DND-41 (cell line): ENCODE results near the gene YIPF4.
A peak's percentile ranks its signal among the peaks of the same experiment; 100 is the strongest.
"Not testable (repeated sequence)": the region's sequence is repeated elsewhere in the genome, so short reads cannot be mapped to it uniquely, and the experiment has no call there.

Experiments
- ATAC-seq: fragments of 200-7000 bp; cut with Tn5 transposase; 3 replicates; pipeline ENCODE4 v1.9.1; 2021; ENCODE audit warnings: low read depth; ENCODE audit not compliant: insufficient read depth
- DNase-seq: peaks from one replicate; pipeline ENCODE4 v3.0.0-alpha.2; 2020
- H2AFZ ChIP-seq: 2 replicates; pipeline ENCODE4 v1.6.0; 2012; ENCODE audit warnings: low read depth, low read length
- H3K27ac ChIP-seq: 2 replicates; pipeline ENCODE4 v1.5.1; 2012; ENCODE audit warnings: low read length, inconsistent platforms
- H3K27me3 ChIP-seq: fragments of 200-600 bp; sonication (generic); 2 replicates; pipeline ENCODE4 v1.6.0; 2012; ENCODE audit warnings: low read length, mild to moderate bottlenecking, inconsistent platforms; ENCODE audit not compliant: insufficient read depth, poor library complexity
- H3K36me3 ChIP-seq: 2 replicates; pipeline ENCODE4 v1.5.1; 2012; ENCODE audit warnings: low read length, inconsistent platforms; ENCODE audit not compliant: insufficient read depth
- H3K4me1 ChIP-seq: 2 replicates; pipeline ENCODE4 v1.5.1; 2012; ENCODE audit warnings: mild to moderate bottlenecking, low read length; ENCODE audit not compliant: insufficient read depth
- H3K4me2 ChIP-seq: 2 replicates; pipeline ENCODE4 v1.6.0; 2012; ENCODE audit warnings: mild to moderate bottlenecking, moderate library complexity, low read length, inconsistent platforms; ENCODE audit not compliant: insufficient read depth
- H3K4me3 ChIP-seq, 2 experiments: fragments of 200-600 bp in 1 of 2; shearing (Covaris generic) in 1 of 2; 2 replicates each; pipeline ENCODE4 v1.5.1; 2012 to 2016; ENCODE audit warnings: inconsistent platforms in 2 of 2, low read length in 2 of 2, mild to moderate bottlenecking in 2 of 2, low read depth in 1 of 2, moderate library complexity in 1 of 2
- H3K79me2 ChIP-seq: 2 replicates; pipeline ENCODE4 v1.6.0; 2012; ENCODE audit warnings: low read length, inconsistent platforms; ENCODE audit not compliant: insufficient read depth
- H3K9ac ChIP-seq: 2 replicates; pipeline ENCODE4 v1.6.0; 2012; ENCODE audit warnings: low read depth, mild to moderate bottlenecking, inconsistent platforms, low read length, moderate library complexity
- H3K9me3 ChIP-seq: 2 replicates; pipeline ENCODE4 v1.5.1; 2012; ENCODE audit warnings: low read length, moderate library complexity, mild to moderate bottlenecking, inconsistent platforms; ENCODE audit not compliant: insufficient read depth, severe bottlenecking
- H4K20me1 ChIP-seq: 2 replicates; pipeline ENCODE4 v1.6.0; 2012; ENCODE audit warnings: low read length; ENCODE audit not compliant: insufficient read depth
- CTCF ChIP-seq: IDR thresholded peaks from 2 replicates; pipeline ENCODE4 v1.5.1; 2012; ENCODE audit warnings: borderline replicate concordance, low read length, moderate library complexity, mild to moderate bottlenecking; ENCODE audit not compliant: poor library complexity, severe bottlenecking; ENCODE audit errors: extremely low read depth
- EZH2 ChIP-seq: IDR thresholded peaks from 3 replicates; pipeline ENCODE4 v1.6.1; 2012; ENCODE audit warnings: borderline replicate concordance, low read depth, mild to moderate bottlenecking, moderate library complexity, low read length, inconsistent platforms; ENCODE audit not compliant: severe bottlenecking

YIPF4 gene

GRCh38 chr2:32357318-32358110 lies 79.8 kb downstream of the YIPF4 start:
- peak; percentile 25 for ATAC-seq

DNA sequence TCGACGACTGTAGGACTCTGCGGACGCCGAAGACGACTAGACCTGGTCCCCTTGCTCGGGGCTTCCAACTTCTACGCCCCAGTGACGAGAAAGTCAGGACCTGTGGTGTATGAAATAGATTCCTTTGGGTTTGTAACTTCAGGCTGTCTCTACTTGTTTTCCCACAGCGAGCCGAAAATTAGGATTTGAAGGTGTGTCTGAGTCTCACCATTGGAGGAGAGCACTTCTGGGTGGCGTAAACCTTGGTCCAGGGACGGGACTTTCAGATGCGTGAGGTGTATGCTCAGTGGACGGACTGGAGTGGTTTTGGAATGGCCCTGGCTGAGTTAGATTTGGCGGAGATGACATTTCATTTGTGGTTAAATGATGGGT lies 80.4 kb downstream of the YIPF4 start:
- ATAC-seq, result no peak
- Histone ChIP-seq H3K4me2 (peak overlapping the region; percentile 96), H3K4me1 (peaks cover 31% of the 10 kb centered on the region), H3K36me3 (peaks cover 31% of the 10 kb centered on the region), H3K79me2 (peaks cover 66% of the 10 kb centered on the region), H3K27me3 (no peaks in the 10 kb centered on the region), H3K9ac (peak overlapping the region; percentile 95), H3K27ac (peak overlapping the region; percentile 76), H4K20me1 (peaks cover 42% of the 10 kb centered on the region; the same call in 1 of the 2 replicates), H3K4me3 (peak overlapping the region; percentile 32 to 71; a peak in 3 of 4 replicates), H2AFZ (peak overlapping the region; percentile 26; the same call in 1 of the 2 replicates), H3K9me3 (no peaks in the 10 kb centered on the region)
- no peak for DNase-seq
- TF ChIP-seq CTCF (no peak), EZH2 (no peak)

More at GRCh38 chr2:32357318-32358110, 79.8 kb downstream of the YIPF4 start:
- H3K27me3 ChIP-seq, result no peaks in the 10 kb centered on the region
- H3K9me3 ChIP-seq, result no peaks in the 10 kb centered on the region
- peak overlapping the region; percentile 45 to 71 for H3K4me3 ChIP-seq
- H3K27ac ChIP-seq, result peak overlapping the region; percentile 91
- peak overlapping the region; percentile 94 for H2AFZ ChIP-seq
- TF ChIP-seq EZH2 (no peak), CTCF (no peak)
- peaks cover 61% of the 10 kb centered on the region for H3K79me2 ChIP-seq
- peak overlapping the region; percentile 95 for H3K9ac ChIP-seq
- H3K36me3 ChIP-seq, result peaks cover 31% of the 10 kb centered on the region
- DNase-seq, result peak; percentile 46
- peak overlapping the region; percentile 96 for H3K4me2 ChIP-seq
- peaks cover 31% of the 10 kb centered on the region for H3K4me1 ChIP-seq
- peaks cover 37% of the 10 kb centered on the region; the same call in 1 of the 2 replicates for H4K20me1 ChIP-seq

DNA sequence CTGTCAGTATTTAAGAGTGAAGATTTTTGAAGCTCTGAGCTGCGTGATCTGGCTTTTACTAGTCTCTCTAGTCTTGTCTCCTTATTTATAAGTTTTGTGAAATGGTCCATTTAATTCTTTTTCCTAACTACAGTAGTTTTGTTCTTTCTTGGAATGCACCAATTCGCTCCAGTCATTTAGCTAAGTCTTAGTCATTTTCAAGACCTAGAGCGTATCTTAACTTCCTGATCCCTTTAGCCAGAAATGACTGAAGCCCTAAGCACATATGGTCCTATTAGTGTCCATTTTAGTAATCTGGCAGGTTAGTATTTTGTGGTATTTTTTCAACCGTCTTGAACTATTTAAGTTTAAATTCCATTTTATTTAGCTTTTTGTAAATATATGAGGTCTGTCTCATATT lies 82.7 kb downstream of the YIPF4 start:
- H4K20me1 ChIP-seq, result peaks cover 58% of the 10 kb centered on the region; the same call in 1 of the 2 replicates

GRCh38 chr2:32362997-32363396 lies 85.3 kb downstream of the YIPF4 start:
- Histone ChIP-seq H4K20me1 (peaks cover 78% of the 10 kb centered on the region), H3K36me3 (peaks cover 27% of the 10 kb centered on the region), H3K79me2 (peaks cover 100% of the 10 kb centered on the region), H3K4me1 (peaks cover 22% of the 10 kb centered on the region)
- not testable (repeated sequence) for H3K9me3 ChIP-seq, H3K27ac ChIP-seq, H3K9ac ChIP-seq, H3K27me3 ChIP-seq, DNase-seq, H2AFZ ChIP-seq, ATAC-seq, H3K4me3 ChIP-seq, H3K4me2 ChIP-seq

More for the DNA sequence above, 82.7 kb downstream of the YIPF4 start:
- DNase-seq (no peak), ATAC-seq (no peak)
- H3K9ac ChIP-seq, result no peak overlapping the region
- H3K27ac ChIP-seq, result no peak overlapping the region
- H3K4me2 ChIP-seq, result peak overlapping the region; percentile 96; the same call in 1 of the 2 replicates
- H3K27me3 ChIP-seq, result no peaks in the 10 kb centered on the region
- H3K79me2 ChIP-seq, result peaks cover 90% of the 10 kb centered on the region
- peaks cover 31% of the 10 kb centered on the region for H3K4me1 ChIP-seq
- H3K9me3 ChIP-seq, result no peaks in the 10 kb centered on the region
- peaks cover 31% of the 10 kb centered on the region for H3K36me3 ChIP-seq
- no peak overlapping the region; a peak in 1 of 4 replicates for H3K4me3 ChIP-seq
- no peak overlapping the region for H2AFZ ChIP-seq
- TF ChIP-seq EZH2 (no peak), CTCF (no peak)
